ENCODE data around the gene RAB3C. TPM values are rescaled to one million over a fixed set of nuclear protein-coding genes. Genes with fewer than 3 reads are reported as not detected.

RAB3C gene
- total RNA-seq, 1 experiment from 2014 or later, result 13.3 TPM

- Mint-ChIP-seq H3K9me3 (peaks cover 28% of the 10 kb centered on the region), H3K4me1 (no peaks in the 10 kb centered on the region; the same call in 1 of the 2 replicates), H3K27me3 (ENCODE audit: low read depth) (peaks cover 4% of the 10 kb centered on the region), H3K4me3 (no peak overlapping the region), H3K27ac (no peak overlapping the region), H3K36me3 (peaks cover 12% of the 10 kb centered on the region)
- ATAC-seq (no peak), DNase-seq (ENCODE audit: low spot score) (no peak)
- ChIA-PET CTCF (no interaction called here), POLR2A (no interaction called here)
- TF ChIP-seq SMAD4 (CRISPR knock-in tag; IDR thresholded peaks at IDR 0.05) (no peak), ETV6 (CRISPR knock-in tag; IDR thresholded peaks at IDR 0.05) (no peak), CTCF (IDR thresholded peaks at IDR 0.05) (no peak), MLX (CRISPR knock-in tag; IDR thresholded peaks at IDR 0.05) (no peak), ZNF317 (CRISPR knock-in tag; IDR thresholded peaks at IDR 0.05; ENCODE audit: borderline replicate concordance, low read depth) (no peak), NR3C1 (CRISPR knock-in tag; conservative IDR thresholded peaks at IDR 0.05; ENCODE audit: low read depth) (no peak), SOX15 (CRISPR knock-in tag; IDR thresholded peaks at IDR 0.05) (no peak), ZBTB21 (CRISPR knock-in tag; IDR thresholded peaks at IDR 0.05; ENCODE audit: borderline replicate concordance) (no peak), PREB (CRISPR knock-in tag; IDR thresholded peaks at IDR 0.05; ENCODE audit: borderline replicate concordance) (no peak), ZNF232 (CRISPR knock-in tag; IDR thresholded peaks at IDR 0.05) (no peak), ZNF138 (CRISPR knock-in tag; conservative IDR thresholded peaks at IDR 0.05) (no peak)
- TF ChIP-seq, protein P1, sequence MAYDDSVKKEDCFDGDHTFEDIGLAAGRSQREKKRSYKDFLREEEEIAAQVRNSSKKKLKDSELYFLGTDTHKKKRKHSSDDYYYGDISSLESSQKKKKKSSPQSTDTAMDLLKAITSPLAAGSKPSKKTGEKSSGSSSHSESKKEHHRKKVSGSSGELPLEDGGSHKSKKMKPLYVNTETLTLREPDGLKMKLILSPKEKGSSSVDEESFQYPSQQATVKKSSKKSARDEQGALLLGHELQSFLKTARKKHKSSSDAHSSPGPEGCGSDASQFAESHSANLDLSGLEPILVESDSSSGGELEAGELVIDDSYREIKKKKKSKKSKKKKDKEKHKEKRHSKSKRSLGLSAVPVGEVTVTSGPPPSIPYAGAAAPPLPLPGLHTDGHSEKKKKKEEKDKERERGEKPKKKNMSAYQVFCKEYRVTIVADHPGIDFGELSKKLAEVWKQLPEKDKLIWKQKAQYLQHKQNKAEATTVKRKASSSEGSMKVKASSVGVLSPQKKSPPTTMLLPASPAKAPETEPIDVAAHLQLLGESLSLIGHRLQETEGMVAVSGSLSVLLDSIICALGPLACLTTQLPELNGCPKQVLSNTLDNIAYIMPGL (CRISPR knock-in tag; IDR thresholded peaks at IDR 0.05), result no peak
- TF ChIP-seq, protein P2, sequence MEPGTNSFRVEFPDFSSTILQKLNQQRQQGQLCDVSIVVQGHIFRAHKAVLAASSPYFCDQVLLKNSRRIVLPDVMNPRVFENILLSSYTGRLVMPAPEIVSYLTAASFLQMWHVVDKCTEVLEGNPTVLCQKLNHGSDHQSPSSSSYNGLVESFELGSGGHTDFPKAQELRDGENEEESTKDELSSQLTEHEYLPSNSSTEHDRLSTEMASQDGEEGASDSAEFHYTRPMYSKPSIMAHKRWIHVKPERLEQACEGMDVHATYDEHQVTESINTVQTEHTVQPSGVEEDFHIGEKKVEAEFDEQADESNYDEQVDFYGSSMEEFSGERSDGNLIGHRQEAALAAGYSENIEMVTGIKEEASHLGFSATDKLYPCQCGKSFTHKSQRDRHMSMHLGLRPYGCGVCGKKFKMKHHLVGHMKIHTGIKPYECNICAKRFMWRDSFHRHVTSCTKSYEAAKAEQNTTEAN (CRISPR knock-in tag; IDR thresholded peaks at IDR 0.05), result no peak
Measured at GRCh38 chr5:58905944-58906343, 323.1 kb downstream of the RAB3C start.

Other genes with a start within 250 kb of the RAB3C start
- gene PLK2, start 123.0 kb upstream of the RAB3C start, total RNA-seq (2021), result 26.3 to 37.1 TPM (median 29.1 TPM) in 3 replicates
- not detected in 3 replicates for gene GAPT, start 91.6 kb upstream of the RAB3C start, total RNA-seq (2021)